Liver (tissue), 3 donors: ENCODE data around the gene SNAPC1.

Experiments used
- CTCF ChIP-seq: fragments of 150-350 bp; IDR thresholded peaks from 2 replicates; pipeline ENCODE4 v1.5.1; 2017; ENCODE audit warnings: improper control_type of control experiment, low read depth, low read length; ENCODE audit not compliant: missing input control
- RXRA ChIP-seq, 2 donors: IDR thresholded peaks; 2 replicates each; pipeline ENCODE4 v1.6.1; 2017 to 2018; ENCODE audit warnings: antibody characterized with exemption in 2 of 2, mild to moderate bottlenecking in 1 of 2
- TAF1 ChIP-seq: conservative IDR thresholded peaks from 2 replicates; pipeline ENCODE4 v1.6.1; 2016; ENCODE audit warnings: antibody characterized with exemption, mild to moderate bottlenecking
- donor health status: healthy.
- donor health status: healthy.

- TF ChIP-seq TAF1, result no peak
- no peak for TF ChIP-seq CTCF
- TF ChIP-seq RXRA (IDR thresholded peaks at IDR 0.05), result no peak
Measured at GRCh38 chr14:61736751-61737150, 25.5 kb upstream of the SNAPC1 start.
